ENCODE data around the gene NOL7.

DNA sequence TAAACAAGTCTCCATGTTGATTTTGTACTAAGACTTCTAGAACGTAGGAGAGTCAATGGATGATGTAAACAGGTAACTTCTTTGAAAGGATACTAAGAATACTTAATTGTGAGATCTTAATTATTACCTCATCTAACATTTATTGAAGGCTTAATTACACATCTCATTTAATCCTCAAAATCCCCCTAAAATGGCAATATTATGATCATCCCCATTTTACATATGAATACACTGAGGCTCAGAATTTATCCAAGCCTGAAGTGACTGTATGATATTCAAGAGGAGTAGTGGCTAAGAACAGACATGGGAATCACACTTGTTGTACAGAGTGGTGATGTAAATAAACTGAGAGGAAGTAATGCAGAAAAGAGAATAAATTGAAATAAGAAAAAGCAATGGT is 22.9 kb downstream of the NOL7 start:
- TF ChIP-seq, protein P1, sequence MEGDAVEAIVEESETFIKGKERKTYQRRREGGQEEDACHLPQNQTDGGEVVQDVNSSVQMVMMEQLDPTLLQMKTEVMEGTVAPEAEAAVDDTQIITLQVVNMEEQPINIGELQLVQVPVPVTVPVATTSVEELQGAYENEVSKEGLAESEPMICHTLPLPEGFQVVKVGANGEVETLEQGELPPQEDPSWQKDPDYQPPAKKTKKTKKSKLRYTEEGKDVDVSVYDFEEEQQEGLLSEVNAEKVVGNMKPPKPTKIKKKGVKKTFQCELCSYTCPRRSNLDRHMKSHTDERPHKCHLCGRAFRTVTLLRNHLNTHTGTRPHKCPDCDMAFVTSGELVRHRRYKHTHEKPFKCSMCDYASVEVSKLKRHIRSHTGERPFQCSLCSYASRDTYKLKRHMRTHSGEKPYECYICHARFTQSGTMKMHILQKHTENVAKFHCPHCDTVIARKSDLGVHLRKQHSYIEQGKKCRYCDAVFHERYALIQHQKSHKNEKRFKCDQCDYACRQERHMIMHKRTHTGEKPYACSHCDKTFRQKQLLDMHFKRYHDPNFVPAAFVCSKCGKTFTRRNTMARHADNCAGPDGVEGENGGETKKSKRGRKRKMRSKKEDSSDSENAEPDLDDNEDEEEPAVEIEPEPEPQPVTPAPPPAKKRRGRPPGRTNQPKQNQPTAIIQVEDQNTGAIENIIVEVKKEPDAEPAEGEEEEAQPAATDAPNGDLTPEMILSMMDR (IDR thresholded peaks at IDR 0.05), result no peak
- TF ChIP-seq POLR2A (IDR thresholded peaks at IDR 0.05), result no peak
